ENCODE results near the gene NKIRAS1.
"Not testable (repeated sequence)": the region's sequence is repeated elsewhere in the genome, so short reads cannot be mapped to it uniquely, and the experiment has no call there.

NKIRAS1 gene

DNA sequence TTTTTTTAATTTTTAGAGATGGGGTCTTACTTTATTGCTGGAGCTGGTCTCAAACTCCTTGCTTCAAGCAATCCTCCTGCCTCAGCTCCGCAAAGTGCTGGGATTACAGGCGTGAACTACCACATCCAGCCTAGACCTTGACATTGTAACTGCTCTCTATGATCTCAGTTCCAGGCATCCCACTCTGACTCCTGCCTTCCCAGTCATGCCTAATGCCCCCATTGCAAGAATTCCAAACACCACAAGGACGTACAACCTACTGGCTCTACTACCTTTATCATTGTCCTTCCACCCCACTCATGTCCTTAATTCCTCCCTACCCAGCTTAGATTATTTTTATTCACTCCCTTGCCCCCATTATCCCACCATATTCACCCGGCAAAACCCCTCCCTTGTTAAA lies 21.6 kb downstream of the NKIRAS1 start:
- DNase-seq: no peak

DNA sequence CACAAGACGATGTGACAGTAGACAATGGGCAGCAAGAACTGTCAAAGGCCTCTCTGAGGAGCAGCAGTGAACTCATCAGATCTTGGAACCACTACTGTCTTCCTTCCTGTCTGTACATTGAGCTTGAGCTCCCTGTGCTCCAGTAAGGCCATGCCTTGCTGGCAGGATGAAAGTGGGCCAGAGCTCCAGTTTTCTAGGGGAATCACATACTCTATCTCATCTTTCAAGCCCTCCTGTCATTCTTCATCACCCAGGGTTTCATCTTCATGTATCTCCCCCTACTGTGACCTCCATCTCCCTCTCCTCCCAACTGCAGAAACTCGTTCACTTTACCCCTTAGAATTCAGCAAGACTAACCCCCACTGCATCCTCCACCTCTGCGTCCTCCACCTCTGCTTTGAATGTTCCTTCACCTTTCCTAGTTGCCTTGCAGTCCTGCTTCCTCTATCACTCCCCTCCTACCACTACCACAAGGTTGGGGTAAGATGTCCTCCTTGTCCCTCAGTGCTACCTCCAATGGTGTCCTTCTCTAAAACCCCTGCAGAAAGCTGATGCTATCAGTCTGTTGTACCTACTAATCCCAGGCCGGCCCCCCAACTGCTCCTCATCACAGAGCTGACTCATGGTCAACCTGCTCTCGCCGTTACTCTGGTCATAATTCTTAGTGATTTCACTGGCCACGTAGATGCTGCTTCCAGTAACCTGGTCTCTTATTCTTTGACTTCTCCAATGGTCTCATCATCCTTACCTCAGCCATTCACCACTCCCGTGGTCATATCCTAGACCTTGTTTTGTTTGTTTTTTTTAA lies 22.3 kb downstream of the NKIRAS1 start:
- no peak for DNase-seq

DNA sequence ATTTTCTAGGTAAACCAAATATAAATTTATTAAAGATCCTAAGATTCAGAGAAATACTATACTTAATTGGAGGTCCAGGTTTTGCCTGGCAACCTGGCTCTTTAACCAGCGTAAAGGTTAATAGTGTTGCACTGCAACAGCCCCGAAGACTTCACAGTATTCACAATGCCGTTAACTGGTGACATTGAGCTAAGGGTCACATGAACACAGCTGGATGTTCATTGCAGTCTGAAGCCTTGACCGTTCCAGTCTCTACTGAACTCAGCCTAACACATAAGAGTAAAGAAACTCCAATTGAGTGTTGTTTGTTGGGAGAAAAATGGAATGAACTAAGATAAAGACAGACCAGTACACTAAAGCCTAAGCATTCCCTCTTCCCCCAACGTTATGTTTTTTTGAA lies 26.8 kb downstream of the NKIRAS1 start:
- DNase-seq: no peak

DNA sequence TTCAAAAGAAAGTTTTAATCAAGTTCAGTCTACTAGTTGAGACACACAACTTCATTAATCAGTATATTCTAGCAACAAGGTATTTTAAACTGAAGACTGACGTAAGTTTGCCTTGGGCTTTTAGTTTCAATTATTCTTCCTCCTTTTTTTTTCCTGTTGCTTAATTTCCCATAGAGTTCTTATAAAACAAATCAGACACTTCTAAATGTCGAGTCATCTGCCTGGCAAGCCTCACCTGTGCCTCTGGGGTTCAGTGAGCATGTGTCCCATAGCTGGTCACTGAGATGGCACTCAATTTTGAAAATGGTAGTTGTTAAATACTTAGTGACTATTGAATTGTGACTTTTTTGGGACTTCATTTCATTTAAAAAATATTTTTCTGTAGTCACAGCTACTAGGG lies 27.4 kb downstream of the NKIRAS1 start:
- no peak for DNase-seq

DNA sequence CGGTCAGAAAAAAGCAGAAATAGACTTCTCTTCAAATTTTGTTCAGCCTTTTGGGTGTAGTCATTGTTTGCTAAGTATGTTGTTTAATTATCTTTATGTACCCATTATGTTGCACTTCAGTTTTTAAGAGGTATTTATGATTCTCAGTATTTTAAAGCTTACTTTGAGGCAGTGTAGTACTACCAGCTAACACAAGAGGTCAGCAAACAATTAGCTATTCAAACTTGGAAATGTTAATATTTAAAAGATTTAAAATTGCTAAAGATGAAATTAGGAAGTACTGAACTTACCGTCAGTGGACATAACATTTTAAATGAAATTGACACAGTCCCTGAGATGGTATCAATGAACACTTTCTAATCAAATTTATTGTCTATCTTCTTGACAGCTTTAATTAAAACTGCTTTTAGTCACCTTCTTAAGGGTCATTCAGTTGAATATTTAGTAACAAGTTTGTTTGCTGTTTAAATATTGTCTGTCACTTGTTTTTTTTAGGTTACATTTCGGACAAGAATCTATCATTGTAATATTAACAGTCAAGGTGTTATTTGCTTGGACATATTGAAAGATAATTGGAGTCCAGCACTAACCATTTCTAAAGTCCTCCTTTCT lies 28.1 kb downstream of the NKIRAS1 start:
- peak; percentile 5 for DNase-seq

DNA sequence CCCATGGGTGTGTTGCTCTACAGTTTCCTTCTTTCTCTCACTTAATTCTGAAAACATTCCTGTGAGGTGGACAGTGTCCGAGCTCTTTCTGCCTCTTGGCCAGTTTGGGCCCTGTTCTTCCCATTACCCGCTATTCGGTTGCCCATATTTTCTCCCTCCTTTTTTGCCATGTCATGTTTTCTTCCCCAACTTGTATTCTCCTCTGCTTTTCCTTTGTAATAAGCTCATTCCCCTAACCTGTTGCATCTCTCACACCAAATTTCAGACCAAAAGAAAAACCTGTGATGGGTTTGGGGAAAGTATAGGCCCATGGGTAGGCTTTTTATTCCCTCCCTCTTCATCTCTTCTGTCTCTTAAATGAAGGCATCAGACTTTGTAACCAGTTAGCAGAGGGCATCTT lies 30.5 kb downstream of the NKIRAS1 start:
- DNase-seq: no peak

DNA sequence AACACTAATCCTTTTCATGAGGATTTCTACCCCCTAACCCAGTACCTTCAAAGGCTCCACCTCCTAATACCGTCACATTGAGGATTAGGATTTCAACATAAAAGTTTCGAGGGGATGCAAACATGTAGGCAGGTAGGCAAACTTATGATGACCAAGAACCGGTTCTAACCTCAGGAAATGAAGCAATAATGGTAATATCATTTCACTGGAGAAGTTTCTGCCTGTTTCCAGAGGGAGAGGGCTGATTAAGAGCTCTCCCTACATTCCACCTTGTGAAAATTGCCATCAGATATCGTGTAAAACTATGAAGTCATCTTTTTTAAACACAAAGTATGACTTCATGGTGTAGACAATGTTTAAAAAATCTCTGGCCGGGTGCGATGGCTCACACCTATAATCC lies 31.6 kb downstream of the NKIRAS1 start:
- DNase-seq: no peak

DNA sequence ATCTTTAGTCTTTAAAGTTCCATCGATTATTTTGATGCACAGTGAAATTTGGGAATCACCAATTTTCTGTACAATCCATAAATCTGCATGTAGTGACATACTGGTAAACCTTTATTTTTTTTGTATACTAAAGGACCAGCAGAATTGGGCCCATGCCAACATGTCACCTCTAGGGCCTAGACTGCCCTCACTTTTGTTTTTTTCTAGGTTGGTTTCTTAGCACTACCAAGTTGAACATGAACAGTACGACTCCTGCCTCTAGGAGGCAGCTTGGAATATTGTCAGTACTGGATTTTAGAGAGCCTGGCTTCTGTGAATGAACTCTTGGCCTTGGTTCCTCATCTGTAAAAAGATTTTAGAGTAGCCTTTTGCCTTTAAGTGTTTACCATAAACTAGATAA lies 32.3 kb downstream of the NKIRAS1 start:
- DNase-seq: no peak

DNA sequence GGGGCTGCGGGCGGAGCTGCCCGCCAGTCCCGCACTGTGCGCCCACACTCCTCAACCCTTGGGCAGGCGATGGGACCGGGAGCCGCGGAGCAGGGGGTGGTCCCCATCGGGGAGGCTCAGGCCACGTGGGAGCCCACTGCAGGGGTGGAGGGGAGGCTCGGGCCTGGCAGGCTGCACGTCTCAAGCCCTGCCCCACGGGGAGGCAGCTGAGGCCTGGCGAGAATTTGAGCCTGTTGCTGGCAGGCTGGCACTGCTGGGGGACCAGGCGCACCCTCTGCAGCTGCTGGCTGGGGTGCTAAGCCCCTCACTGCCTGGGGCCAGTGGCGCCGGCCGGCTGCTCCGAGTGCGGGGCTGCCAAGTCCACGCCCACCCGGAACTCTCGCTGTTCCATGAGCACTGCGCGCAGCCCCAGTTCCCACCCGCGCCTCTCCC lies 34.3 kb downstream of the NKIRAS1 start:
- DNase-seq: no peak

DNA sequence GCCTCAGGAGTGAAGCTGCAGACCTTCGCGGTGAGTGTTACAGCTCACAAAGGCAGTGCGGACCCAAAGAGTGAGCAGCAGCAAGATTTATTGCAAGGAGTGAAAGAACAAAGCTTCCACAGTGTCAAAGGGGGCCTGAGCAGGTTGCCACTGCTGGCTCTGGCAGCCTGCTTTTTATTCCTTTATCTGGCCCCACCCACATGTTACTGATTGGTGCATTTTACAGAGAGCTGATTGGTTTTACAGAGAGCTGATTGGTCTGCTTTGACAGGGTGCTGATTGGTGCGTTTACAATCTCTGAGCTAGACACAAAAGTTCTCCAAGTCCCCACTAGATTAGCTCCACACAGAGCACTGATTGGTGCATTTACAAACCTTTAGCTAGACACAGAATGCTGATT lies 34.8 kb downstream of the NKIRAS1 start:
- not testable (repeated sequence) for DNase-seq

DNA sequence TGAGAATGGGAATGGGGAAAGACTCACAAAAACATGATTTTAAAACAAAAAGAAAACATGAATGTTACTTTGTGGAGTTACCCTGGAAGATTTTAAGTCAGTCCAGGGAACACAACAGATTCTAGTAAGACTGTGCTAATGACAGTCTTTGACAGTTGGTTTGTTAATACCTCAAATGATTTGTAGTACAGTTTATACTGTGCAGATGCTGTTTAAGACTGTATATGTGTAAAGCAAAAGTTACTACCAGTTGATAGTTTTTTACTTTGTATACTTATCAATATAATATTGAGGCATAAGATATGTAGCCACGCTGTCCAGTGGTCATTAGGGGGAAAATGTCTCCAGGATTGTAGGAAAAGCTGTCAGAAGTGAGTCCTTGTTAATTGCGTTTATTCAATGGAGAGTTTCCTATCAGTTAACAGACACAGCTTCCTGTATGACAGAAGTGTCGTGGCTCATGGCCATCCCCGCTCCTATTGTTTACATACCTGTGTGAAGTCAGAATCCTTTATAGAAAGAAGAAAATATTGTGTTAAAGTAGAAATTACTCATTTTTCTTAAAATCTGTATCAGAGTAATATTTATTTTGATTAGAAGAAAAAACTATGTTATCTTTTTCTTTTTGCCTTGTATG lies 36.0 kb downstream of the NKIRAS1 start:
- DNase-seq: no peak

DNA sequence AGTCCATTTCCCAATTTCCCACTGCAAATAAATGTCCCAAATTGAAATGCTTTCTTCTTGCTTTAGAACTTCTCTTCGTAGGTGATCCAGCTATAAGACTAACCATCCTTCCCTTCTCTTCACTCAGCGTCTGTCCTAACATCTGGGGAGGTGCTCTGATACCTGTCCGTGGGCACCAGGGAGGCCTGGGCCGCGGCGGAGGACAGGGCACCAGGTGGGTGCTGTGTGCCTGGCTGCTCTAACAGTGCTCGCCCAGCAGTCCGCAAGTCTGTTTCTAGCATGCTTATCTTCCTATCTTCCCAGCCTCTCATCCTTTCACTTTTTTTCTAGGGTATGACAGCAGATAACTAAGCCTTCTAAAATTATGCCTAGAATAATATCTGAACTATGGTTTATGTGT lies 37.3 kb downstream of the NKIRAS1 start:
- DNase-seq: no peak

DNA sequence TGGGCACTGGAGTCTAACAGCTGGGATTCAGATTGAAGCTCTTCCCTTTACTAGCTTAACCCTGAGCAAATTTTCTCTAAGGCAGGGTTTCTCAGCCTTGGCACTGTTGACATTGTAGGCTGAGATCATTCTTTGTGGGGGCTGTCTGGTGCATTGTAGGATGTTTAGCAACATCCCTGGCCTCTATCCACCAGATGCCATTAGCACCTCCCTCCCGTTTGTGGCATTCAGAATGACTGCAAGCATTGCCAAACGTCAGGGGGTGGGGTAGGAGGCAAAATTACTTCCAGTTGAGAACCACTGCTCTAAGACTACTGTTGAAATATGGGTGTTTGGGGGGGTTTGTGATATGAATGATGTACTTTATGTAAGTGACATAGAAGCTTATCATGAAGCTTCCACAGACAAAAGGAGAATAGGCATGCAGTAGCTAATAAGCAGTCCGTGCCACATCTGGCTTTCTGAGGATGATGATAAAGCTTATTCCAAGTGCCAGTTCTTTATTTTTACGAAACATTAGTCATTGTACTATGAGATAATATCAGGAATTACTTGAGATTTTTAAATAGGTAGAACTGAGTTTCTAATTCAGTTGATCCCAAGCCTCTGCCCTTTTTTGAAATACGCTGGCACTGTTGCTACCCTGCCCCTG lies 39.3 kb downstream of the NKIRAS1 start:
- DNase-seq: no peak

DNA sequence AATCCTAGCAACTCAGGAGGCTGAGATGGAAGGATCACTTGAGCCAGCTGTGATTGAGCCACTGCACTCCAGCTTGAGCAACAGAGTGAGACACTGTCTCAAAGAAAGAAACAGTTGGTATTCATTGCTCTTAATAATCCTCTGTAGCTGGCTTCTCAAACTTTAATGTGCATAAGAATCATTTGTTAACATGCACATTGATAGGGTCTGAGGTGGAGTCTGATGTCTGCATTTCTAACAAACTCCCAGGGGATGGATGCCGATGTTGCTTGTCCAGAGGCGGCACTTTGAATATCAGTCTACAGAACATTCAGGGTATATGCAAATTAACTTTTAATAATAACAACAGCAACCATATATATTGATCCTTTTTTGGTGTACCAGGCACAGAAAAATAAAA lies 39.9 kb downstream of the NKIRAS1 start:
- peak; percentile 34 for DNase-seq

DNA sequence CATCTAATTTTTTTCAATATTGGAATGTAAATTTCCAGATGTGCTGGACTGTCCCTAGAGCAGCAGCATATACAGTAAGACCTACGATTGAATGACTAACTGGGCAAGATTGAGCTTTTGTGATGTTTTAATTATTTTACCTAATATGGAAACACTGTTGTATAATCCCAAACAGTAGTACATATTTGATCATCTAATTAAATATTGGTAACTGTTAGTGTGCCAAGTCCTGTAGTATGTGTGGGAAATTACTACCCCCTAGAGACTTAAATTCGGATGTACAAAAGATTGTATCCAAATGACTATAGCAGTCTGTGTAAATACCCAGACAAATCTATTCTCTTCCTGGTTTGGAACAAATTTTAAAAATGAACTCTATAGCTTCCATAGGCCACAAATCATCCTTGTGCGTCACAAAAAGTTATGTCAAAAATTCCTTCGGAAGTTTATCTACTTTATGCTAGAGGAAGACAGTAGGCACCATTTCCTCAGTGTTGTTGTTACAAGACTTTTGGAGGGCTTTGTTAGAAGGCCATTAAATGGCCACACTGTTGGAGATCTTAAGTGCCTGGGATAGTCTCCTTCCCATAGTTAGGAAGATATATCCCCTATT lies 41.6 kb downstream of the NKIRAS1 start:
- no peak for DNase-seq

DNA sequence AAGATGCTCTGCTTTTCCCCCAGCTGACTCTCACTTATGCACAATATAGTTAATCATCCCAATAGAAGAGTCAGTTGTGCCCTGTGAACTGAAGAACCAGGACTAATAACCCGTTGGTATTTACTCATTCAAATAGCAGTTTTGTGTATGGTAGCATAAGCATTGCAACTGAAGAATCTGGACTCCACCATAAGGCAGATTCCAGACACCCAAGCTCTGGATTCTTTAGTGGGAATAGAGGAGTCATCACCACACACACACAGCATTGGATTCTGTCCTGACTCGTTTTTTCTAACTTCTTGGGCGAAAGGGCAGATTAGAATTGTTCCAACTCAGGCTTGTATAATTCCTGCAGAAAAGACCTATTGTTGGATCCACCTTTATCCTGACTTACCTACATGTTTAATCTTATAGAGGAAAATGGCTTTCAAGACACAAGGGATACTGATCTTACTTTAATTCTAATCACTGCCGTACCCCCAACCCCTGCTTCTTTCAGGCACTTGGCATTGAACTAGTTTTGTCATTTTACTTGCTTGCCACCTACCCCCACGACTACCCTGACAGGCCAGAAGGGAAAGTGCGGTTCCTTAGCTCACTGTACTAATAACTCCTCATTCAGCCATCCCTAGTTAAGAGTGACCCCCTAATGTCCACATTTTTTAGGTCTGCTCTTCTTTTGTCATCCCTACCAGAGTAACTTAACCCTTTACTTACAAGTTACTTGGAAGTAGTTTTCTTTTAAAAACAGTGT lies 42.3 kb downstream of the NKIRAS1 start:
- DNase-seq: peak; percentile 82

DNA sequence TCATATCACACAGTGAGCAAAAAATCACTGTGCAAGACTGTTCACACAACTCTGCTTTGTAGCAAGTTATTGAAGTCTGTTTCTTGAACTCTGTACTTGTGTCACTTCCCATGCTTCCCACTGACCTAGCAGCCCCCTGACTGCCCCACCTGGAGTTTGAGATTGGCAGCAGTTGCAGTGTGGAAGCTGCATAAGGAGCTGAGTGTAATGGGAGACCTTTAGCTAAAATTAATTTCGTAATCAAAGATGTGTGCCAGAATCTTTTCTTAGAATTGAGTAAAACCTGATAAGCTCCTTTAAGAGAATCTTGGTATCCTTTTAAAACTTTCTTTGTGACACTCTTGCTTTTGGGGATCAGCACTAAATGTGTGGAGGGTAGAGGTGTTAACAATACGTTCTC lies 42.8 kb downstream of the NKIRAS1 start:
- DNase-seq: no peak

DNA sequence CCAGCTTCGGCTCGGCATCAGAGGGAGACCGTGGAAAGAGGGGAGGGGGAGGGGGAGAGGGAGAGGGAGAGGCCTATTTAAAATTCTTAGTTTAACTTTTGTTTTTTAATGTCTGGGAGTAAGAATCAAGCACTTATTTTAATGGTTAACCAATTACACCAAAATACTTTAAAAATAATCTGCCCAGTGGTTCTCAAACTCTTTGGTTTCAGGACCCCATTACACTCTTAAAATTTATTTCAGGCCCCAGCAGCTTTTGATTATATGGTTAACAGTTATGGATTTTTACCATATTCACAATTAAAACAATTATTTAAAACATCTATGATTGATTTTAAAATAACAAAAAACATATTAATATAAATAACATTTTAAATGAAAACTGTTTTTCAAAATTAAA lies 44.5 kb downstream of the NKIRAS1 start:
- DNase-seq: no peak

DNA sequence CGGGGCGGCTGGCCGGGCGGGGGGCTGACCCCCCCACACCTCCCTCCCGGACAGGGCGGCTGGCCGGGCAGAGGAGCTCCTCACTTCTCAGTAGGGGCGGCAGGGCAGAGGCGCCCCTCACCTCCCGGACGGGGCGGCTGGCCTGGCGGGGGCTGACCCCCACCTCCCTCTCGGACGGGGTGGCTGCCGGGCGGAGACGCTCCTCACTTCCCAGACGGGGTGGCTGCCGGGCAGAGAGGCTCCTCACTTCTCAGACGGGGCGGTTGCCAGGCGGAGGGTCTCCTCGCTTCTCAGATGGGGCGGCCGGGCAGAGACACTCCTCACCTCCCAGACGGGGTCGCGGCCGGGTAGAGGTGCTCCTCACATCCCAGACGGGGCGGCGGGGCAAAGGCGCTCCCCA lies 45.4 kb downstream of the NKIRAS1 start:
- DNase-seq: not testable (repeated sequence)

DNA sequence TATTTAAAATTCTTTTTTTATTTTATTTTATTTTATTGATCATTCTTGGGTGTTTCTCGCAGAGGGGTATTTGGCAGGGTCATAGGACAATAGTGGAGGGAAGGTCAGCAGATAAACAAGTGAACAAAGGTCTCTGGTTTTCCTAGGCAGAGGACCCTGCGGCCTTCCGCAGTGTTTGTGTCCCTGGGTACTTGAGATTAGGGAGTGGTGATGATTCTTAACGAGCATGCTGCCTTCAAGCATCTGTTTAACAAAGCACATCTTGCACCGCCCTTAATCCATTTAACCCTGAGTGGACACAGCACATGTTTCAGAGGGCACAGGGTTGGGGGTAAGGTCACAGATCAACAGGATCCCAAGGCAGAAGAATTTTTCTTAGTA lies 46.1 kb downstream of the NKIRAS1 start:
- DNase-seq: not testable (repeated sequence)

DNA sequence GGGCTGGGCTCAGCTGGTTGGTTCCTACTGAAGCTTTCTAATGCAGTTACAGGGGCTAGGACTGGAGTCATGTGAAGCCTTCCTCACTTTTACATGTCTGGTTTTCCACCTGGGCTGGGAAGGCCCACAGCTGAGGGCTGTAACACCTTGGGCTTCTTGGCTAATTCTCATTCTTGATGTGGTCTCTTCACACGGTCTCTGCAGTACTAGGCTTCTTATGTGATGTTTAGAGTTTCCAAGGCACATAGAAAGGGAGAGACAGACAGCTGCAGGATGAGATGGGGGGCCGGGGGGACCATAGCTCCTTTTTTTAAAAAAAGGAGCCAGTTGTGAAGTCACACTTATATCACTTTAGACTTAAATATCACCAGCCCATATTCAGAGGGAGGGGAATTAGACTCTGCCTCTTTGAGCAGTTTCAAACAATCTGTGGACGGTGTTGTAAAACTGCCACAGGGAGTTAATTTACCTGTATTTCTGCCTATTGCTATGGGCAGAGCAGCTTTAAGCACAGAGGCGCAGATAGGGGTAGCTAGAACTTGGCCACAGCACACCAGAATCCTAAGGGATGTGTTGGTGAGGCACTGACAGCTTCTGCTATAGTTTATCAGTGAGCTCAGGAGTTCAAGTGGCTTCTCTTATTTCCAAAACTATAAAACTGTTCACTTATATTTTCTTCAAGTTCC lies 46.7 kb downstream of the NKIRAS1 start:
- no peak for DNase-seq

DNA sequence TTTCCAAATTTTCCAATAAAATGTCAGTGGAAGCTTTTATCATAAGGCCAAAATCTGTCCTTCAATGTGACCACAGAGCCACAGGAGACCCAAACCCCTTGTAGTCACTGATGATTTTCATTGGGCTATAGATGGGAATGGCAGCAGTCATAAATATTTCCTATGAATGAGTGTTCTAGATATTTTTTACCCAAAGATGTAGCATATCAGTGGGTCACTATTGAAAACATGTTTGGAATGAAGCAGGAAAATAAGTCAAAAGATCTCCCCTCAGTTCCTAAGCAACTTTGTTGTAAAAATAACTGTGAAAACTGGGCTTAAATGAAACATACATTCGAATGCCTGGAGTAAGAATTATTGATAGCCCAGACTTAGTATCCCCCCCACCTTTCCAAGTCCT lies 49.0 kb downstream of the NKIRAS1 start:
- DNase-seq: no peak
